Activated T-cell treated with anti-CD3 and anti-CD28 coated beads for 24 hours (primary cell): ENCODE measurements around the gene CDC45.

ENCODE experiments used
- DNase-seq: peaks from one replicate; pipeline ENCODE4 v3.0.0-alpha.2; 2020; ENCODE audit warnings: low read depth

CDC45 gene

DNA sequence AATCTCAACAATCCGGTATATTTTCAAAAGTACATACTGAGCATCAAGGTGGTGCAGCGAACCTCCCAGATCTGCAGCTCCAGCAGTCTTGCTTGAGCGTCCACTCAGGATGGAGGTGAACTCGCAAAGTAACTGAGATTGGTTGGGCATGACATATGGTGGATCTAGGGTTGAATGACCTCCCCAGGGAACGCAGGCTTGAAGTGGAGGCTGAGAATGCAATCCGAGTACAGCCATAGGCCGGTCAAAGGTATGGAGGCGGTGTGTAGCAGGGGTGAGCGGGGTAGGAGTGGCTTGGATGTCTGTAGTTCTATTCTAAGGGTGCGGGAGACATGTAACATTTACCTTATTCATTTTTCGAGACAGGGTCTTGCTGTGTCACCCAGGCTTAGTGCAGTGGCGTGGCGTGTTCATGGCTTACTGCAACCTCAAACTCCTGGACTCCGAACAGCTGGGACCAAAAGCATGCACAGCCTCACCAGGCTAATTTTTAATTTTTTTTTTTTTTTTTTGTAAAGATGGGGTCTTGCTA lies 31.6 kb upstream of the CDC45 start:
- no peak for DNase-seq

DNA sequence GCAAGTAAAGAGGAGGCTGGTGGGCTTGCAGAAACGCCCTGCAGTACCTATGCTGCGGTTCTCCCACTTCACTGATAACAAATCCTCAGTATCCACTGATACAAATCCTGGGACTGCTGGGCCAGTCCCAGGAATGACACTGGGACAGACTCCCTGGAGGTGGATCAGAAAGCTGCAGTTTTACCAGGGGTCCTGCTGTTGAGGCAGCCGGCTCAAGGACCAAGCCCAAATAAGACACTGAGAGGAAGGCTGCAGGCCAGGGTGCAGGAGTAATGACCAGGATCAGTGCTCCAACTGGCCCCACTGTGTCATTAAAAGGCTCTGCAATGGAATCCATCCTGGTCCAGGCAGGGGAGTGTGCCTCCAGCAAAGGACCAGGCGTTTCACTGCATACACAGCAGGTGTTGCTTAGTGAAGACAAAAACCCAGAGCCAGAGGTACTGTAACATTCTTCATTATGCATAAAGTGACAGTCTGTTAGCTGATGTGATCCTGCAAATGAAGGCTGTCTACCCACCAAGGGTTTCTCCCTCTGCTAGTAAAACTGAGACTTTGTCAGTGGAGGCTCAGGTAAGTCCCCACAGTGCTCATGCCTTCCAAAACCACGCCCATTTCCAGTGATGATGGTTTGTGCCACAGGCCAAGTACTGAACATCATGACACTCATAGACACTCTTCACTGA lies 30.8 kb upstream of the CDC45 start:
- peak; percentile 38 for DNase-seq

DNA sequence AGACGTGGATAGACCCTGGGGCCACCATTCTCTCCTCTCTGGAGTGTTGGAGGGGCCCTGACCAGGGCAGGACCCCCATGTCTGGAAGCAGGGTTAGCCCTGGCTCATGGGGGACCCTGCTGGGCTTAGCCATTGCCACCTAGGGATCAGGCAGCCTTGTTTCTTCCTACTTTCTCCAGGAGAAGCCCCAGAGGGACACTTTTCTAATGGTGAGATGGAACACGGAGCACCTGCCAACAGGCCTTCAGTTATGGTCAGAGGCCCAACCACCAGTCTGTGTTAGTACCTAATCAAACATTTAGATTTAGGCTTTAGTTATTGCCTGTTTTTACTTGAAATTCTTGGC lies 30.3 kb upstream of the CDC45 start:
- no peak for DNase-seq

- no peak for DNase-seq
These were observed 29.2 kb upstream of the CDC45 start for GRCh38 chr22:19450363-19451175.

DNA sequence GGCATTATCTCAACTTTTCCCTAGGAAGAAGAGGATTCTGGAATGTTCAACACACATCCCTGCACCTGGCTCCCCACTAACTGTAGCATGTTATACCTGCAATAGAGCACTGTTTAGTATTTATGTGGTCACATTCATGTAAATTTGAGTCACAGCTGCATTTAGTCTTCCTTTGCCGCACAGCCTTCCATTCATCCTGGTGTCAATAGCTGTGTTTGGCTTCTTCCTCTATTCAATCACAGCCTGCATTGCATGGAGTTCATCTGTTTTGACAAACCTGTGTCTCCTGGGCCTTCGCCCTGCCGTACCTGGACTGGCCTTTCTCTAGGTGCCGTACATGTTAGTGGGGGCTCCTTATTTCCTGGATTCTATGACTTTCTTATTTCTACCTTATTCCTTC lies 28.1 kb upstream of the CDC45 start:
- DNase-seq = no peak

GRCh38 chr22:19453718-19454117 lies 26.0 kb upstream of the CDC45 start:
- no peak for DNase-seq

DNA sequence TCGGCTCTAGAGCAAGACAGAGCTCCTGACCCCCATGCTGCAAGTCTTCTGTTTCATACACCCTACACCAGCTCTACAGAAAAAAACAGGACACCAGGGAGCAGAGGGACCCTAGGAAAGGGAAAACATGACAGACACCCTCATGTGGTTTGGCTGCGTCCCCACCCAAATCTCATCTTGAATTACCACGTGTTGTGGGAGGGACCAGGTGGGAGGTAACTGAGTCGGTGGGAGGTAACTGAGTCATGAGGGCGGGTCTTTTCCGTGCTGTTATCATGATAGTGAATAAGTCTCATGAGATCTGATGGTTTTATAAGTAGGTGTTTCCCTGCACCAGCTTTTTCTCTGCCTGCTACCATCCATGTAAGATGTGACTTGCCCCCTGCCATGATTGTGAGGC lies 25.6 kb upstream of the CDC45 start:
- no peak for DNase-seq

DNA sequence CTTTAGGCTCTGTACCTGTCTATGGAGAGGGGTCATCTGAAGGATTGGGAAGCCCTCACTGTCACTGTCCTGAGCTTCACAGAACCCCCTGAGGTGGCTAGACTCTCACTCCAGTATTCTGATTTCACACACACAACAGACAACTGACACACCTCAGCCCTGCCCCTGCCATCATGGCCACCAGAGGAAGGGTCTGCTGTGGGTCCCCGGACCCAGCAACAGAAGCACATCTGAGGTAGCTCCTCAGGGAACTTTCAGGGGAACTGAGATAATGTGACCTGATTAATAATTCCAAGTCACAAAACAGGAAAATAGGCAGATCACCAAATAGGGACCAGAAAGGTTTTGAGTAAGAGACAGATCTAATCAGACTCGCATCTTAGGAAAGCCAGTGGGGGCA lies 24.7 kb upstream of the CDC45 start:
- DNase-seq = no peak

DNA sequence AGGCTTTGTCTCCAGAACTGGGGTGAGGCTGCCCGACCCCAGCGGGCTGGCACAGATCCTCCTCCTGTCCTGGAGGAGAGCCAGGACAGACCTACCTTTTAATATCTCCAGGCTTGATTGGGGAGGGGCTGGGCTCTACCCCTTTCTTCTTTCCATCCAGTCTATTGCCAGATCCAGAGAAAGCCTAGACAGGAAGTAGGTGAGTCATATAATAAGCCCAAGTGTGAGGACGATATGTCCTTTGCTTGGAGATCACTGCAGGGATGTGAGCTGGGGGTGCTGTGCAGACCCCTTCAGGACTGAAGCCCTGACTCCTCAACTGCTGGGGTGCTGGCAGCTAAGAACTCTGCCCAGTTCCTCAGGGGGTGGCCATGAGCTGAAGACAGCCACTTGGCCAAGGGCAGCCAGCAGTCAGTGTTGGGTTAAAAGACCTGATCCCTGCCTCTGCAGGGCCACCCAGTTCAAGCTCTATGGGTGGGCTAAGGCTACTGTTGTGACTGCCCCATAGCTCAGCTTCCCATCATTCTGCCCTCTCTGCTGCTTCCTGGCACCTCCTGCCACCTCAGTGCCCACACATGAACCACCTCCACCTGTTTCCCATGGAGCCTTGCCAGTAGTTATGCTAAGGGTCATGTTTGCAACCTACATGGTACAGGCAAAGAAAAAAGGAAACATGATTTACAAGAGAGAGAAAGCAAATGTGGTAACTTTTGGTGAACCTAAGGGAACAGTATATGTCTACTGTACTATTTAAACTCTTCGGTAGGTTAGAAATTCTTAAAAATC lies 23.9 kb upstream of the CDC45 start:
- no peak for DNase-seq

DNA sequence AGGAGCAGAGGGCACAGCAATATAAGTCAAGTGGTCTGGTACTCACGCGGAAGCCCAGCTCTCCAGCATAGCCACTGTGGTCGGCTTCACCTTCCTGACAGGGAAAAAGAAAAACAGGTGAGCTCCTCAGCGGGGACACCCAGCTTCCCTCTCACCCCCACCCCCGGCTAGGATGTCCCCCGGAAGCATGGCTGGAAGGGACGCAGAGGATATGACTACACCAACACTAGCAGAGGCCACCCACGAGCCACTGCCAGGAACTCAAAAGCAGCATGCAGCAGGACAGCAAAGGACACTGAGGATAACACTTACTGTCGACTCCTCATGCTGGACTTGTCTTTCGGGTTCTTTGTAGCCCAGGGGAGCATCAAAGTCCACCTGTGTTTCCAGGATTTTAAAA lies 23.2 kb upstream of the CDC45 start:
- no peak for DNase-seq

DNA sequence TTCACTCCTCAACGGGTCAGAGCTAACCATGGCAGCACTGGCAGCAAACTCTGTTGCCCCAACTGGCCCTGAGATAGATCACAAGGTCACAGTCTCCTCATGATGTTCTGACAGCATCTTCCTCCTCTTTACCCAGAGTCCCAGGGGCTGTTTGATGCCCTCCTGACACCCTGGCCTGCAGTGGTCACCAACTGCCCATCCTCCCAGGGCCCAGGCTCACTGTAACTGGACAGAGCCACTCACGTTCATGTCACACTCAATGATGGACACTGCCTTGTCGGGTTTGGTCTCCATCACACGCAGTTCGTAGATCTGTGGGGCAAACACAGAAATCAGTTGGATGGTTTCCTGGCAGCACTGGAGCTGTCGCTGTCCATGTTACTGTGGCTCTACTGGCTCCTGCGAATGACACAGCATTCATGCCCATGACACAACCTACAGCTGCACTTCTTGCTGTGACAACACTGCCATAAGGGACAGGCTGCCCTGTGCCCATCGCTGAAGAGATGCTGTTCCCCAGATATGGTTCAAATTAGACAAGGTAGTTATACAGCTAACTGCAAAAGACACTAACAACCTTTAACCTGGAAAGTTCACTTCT lies 21.8 kb upstream of the CDC45 start:
- DNase-seq = no peak

DNA sequence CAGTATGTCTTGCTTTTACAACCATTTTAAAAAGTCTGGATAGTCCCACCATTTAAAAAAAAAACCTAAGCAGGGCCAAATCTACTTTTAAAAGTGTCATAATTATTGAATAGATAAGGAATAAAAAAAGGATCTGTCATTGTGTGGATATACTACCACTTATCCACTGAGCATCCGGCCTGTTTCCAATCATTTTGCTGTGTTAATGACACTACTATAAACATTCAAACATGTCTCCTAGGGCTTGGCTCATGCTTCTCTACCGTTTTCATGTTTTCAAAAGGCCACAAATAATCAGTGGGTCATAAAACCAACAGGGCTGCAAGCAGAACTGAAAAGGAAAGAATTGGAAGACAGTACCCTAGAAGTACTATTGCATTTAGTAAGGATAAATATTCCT lies 19.7 kb upstream of the CDC45 start:
- DNase-seq = no peak

DNA sequence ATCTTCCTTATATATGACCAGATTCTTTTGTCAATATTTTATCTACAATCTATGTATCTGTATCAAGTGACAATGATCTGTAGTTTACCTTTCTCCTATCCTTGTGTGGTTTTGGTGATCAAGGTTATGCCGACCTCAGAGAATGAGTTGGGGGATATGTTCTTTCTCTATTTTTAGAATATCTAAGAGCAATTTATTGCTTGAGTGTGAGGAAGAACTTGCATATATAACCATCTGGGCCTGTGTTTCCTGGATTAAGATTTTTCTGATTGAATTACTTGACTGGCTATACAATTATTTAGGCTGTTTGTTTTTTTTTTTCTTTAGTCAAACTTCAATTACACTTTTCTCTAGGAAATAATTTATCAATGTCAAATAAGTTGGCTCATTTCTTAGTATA lies 18.2 kb upstream of the CDC45 start:
- no peak for DNase-seq

- DNase-seq = no peak
These were observed 16.7 kb upstream of the CDC45 start for GRCh38 chr22:19463008-19463407.

- no peak for DNase-seq
These were observed 15.9 kb upstream of the CDC45 start for GRCh38 chr22:19463491-19464469.

DNA sequence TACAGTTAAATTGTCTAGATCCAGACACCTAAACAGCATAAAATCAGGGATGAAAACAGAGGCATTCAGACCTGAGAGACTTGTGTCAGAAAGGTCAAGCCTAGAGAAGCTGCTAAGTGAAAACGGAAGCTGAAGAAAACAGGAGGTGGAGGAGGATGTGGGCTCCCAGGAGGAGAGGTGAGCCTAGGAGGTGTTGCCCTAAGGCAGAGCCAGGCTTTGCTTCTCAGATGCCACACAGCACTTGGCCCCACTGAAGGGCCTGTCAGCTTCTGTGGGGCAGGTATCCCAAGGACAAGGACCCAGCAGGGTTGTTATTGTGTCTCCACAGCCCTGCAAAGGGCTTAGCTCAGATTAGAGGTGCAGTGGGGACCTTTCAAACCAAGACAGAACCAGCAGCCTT lies 15.2 kb upstream of the CDC45 start:
- DNase-seq = no peak

- DNase-seq = no peak
These were observed 14.7 kb upstream of the CDC45 start for GRCh38 chr22:19464975-19465374.

DNA sequence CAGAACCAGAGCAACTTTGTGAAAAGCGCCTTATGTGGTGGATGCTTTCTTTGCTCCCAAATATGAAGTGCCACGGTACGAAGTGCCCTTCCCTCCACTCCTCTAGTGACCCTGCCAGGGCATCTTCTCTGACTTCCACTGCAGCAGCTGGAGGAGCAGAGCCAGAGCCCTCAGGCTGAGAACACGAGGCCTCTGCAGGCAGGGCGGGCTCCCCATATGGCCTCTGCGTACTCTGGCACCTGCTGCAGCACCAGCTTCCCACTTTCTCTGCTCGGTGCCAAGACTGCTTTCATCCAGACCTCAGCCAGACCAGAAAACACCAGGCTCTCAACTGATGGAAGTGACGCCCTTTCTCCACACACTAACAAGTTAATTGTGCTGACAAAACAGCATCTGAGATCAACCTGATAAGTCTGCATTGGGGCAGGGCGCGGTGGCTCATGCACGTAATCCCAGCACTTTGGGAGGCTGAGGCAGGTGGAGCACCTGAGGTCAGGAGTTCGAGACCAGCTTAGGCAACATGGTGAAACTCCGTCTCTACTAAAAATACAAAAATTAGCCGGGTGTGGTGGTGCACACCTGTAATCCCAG lies 13.5 kb upstream of the CDC45 start:
- no peak for DNase-seq

DNA sequence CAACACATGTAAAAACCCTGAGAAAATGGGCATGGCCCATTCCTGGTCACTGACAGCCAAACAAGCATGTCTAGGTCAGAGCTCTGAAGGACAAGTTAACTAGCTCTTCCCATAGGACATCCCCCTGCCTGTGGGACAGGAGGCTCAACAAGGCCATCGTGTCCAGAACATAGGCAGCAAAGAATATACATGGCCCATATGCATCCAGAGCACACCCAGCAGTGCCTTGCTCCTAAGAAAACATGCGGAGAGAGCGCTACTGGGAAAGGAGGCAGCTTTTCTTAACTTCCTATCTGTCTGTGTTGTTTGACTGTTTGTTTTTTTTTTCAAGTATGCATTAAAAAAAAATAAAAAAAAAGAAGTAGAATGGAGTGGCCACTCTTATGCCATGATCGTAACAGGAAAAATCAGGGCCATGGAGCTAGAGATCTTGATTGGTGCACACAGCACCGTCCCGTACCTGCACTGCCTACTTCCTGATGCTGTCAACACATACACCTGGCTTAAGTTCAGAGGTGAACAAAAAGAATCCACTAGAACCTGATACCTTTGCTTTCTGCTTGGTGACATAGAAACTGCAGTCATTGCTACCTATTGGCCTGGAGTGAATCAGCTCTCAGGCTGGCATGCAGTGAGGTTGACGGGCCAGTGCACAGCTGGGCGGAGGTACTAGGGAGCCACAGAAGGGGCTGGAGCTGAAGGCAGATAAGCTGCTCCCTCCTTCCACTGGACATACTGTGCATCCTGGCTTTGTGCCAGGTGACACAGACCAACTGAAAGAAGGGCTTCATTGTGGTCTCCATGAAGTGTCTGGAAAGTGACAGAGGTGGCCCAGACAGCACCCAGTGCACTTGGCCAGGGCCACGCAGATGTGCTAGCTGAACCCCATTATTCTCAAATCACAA lies 12.6 kb upstream of the CDC45 start:
- no peak for DNase-seq

DNA sequence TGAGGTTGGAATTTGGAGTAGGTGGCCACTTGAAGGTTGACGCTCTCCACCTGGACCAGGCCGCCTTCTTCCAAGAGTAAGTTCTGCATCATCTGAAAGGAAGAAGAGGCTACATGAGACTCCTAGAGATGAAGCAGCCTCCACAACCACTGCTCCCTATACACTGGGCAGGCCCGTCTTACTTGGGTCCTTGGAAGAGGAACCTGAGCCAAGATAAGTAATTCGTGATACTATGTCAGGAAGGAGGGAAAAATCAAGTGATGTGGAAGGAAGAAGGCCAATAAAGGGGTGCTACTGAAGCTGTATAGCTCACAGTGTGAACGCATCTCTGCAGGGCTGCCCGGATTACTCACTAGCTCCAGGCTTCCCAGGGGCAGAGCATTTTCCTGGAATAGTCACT lies 11.8 kb upstream of the CDC45 start:
- DNase-seq = no peak
